DND-41 (cell line): ENCODE measurements around the gene RAD18.

ENCODE experiments used
- ATAC-seq: fragments of 200-7000 bp; cut with Tn5 transposase; 3 replicates; pipeline ENCODE4 v1.9.1; 2021; ENCODE audit warnings: low read depth; ENCODE audit not compliant: insufficient read depth
- DNase-seq: peaks from one replicate; pipeline ENCODE4 v3.0.0-alpha.2; 2020
- H2AFZ ChIP-seq: 2 replicates; pipeline ENCODE4 v1.6.0; 2012; ENCODE audit warnings: low read depth, low read length
- H3K27ac ChIP-seq: 2 replicates; pipeline ENCODE4 v1.5.1; 2012; ENCODE audit warnings: low read length, inconsistent platforms
- H3K27me3 ChIP-seq: fragments of 200-600 bp; sonication (generic); 2 replicates; pipeline ENCODE4 v1.6.0; 2012; ENCODE audit warnings: low read length, mild to moderate bottlenecking, inconsistent platforms; ENCODE audit not compliant: insufficient read depth, poor library complexity
- H3K36me3 ChIP-seq: 2 replicates; pipeline ENCODE4 v1.5.1; 2012; ENCODE audit warnings: low read length, inconsistent platforms; ENCODE audit not compliant: insufficient read depth
- H3K4me1 ChIP-seq: 2 replicates; pipeline ENCODE4 v1.5.1; 2012; ENCODE audit warnings: mild to moderate bottlenecking, low read length; ENCODE audit not compliant: insufficient read depth
- H3K4me2 ChIP-seq: 2 replicates; pipeline ENCODE4 v1.6.0; 2012; ENCODE audit warnings: mild to moderate bottlenecking, moderate library complexity, low read length, inconsistent platforms; ENCODE audit not compliant: insufficient read depth
- H3K4me3 ChIP-seq, 2 experiments: fragments of 200-600 bp in 1 of 2; shearing (Covaris generic) in 1 of 2; 2 replicates each; pipeline ENCODE4 v1.5.1; 2012 to 2016; ENCODE audit warnings: inconsistent platforms in 2 of 2, low read length in 2 of 2, mild to moderate bottlenecking in 2 of 2, low read depth in 1 of 2, moderate library complexity in 1 of 2
- H3K79me2 ChIP-seq: 2 replicates; pipeline ENCODE4 v1.6.0; 2012; ENCODE audit warnings: low read length, inconsistent platforms; ENCODE audit not compliant: insufficient read depth
- H3K9ac ChIP-seq: 2 replicates; pipeline ENCODE4 v1.6.0; 2012; ENCODE audit warnings: low read depth, mild to moderate bottlenecking, inconsistent platforms, low read length, moderate library complexity
- H3K9me3 ChIP-seq: 2 replicates; pipeline ENCODE4 v1.5.1; 2012; ENCODE audit warnings: low read length, moderate library complexity, mild to moderate bottlenecking, inconsistent platforms; ENCODE audit not compliant: insufficient read depth, severe bottlenecking
- H4K20me1 ChIP-seq: 2 replicates; pipeline ENCODE4 v1.6.0; 2012; ENCODE audit warnings: low read length; ENCODE audit not compliant: insufficient read depth
- CTCF ChIP-seq: IDR thresholded peaks from 2 replicates; pipeline ENCODE4 v1.5.1; 2012; ENCODE audit warnings: borderline replicate concordance, low read length, moderate library complexity, mild to moderate bottlenecking; ENCODE audit not compliant: poor library complexity, severe bottlenecking; ENCODE audit errors: extremely low read depth
- EZH2 ChIP-seq: IDR thresholded peaks from 3 replicates; pipeline ENCODE4 v1.6.1; 2012; ENCODE audit warnings: borderline replicate concordance, low read depth, mild to moderate bottlenecking, moderate library complexity, low read length, inconsistent platforms; ENCODE audit not compliant: severe bottlenecking

The RAD18 gene

GRCh38 chr3:8952130-8952529, 11.1 kb downstream of the RAD18 start:
- Histone ChIP-seq H3K27me3 (no peaks in the 10 kb centered on the region), H3K36me3 (peaks cover 44% of the 10 kb centered on the region), H4K20me1 (peaks cover 47% of the 10 kb centered on the region; the same call in 1 of the 2 replicates), H3K9ac (no peak overlapping the region), H3K4me3 (no peak overlapping the region), H3K79me2 (peaks cover 87% of the 10 kb centered on the region), H3K4me2 (no peak overlapping the region), H3K9me3 (no peaks in the 10 kb centered on the region), H3K4me1 (no peaks in the 10 kb centered on the region), H3K27ac (no peak overlapping the region), H2AFZ (no peak overlapping the region)
- no peak for TF ChIP-seq EZH2
- no peak for TF ChIP-seq CTCF
- no peak for ATAC-seq
- no peak for DNase-seq

GRCh38 chr3:8945890-8946600, 17.2 kb downstream of the RAD18 start:
- Histone ChIP-seq H3K9ac (no peak overlapping the region), H3K9me3 (peaks cover 14% of the 10 kb centered on the region), H3K36me3 (peaks cover 75% of the 10 kb centered on the region), H3K79me2 (peaks cover 44% of the 10 kb centered on the region), H2AFZ (no peak overlapping the region), H4K20me1 (peaks cover 11% of the 10 kb centered on the region; the same call in 1 of the 2 replicates), H3K27ac (no peak overlapping the region), H3K4me1 (no peaks in the 10 kb centered on the region), H3K27me3 (no peaks in the 10 kb centered on the region), H3K4me2 (no peak overlapping the region), H3K4me3 (no peak overlapping the region)
- DNase-seq (no peak), ATAC-seq (no peak)
- TF ChIP-seq EZH2: no peak
- no peak for TF ChIP-seq CTCF

GRCh38 chr3:8942746-8943488, 20.4 kb downstream of the RAD18 start:
- no peak overlapping the region for H3K4me2 ChIP-seq
- no peak for ATAC-seq
- no peaks in the 10 kb centered on the region for H3K4me1 ChIP-seq
- no peak overlapping the region for H2AFZ ChIP-seq
- H3K27me3 ChIP-seq: no peaks in the 10 kb centered on the region
- peaks cover 14% of the 10 kb centered on the region for H3K9me3 ChIP-seq
- H3K27ac ChIP-seq: no peak overlapping the region
- H3K4me3 ChIP-seq: no peak overlapping the region
- peaks cover 16% of the 10 kb centered on the region for H3K79me2 ChIP-seq
- H3K9ac ChIP-seq: no peak overlapping the region
- no peaks in the 10 kb centered on the region for H4K20me1 ChIP-seq
- H3K36me3 ChIP-seq: peaks cover 97% of the 10 kb centered on the region
- no peak for DNase-seq
- TF ChIP-seq EZH2: no peak
- TF ChIP-seq CTCF: no peak
